Dedifferentiated amniotic fluid mesenchymal stem cell (primary cell): ENCODE results near the gene CDK12.
"Not testable (repeated sequence)": the region's sequence is repeated elsewhere in the genome, so short reads cannot be mapped to it uniquely, and the experiment has no call there.

Source experiments
- DNase-seq: peaks from one replicate; pipeline ENCODE4 v3.0.0-alpha.2; 2016; ENCODE audit errors: extremely low spot score

Gene CDK12

GRCh38 chr17:39507511-39507910 lies 46.2 kb downstream of the CDK12 start:
- DNase-seq, result no peak

GRCh38 chr17:39508987-39509386 lies 47.7 kb downstream of the CDK12 start:
- no peak for DNase-seq

- no peak for DNase-seq
Measured at GRCh38 chr17:39513309-39513708, 52.0 kb downstream of the CDK12 start.

- DNase-seq, result no peak
Measured at GRCh38 chr17:39513915-39514314, 52.6 kb downstream of the CDK12 start.

- DNase-seq, result no peak
Measured at GRCh38 chr17:39517224-39517623, 55.9 kb downstream of the CDK12 start.

- DNase-seq, result no peak
Measured at GRCh38 chr17:39525801-39526506, 64.7 kb downstream of the CDK12 start.

DNA sequence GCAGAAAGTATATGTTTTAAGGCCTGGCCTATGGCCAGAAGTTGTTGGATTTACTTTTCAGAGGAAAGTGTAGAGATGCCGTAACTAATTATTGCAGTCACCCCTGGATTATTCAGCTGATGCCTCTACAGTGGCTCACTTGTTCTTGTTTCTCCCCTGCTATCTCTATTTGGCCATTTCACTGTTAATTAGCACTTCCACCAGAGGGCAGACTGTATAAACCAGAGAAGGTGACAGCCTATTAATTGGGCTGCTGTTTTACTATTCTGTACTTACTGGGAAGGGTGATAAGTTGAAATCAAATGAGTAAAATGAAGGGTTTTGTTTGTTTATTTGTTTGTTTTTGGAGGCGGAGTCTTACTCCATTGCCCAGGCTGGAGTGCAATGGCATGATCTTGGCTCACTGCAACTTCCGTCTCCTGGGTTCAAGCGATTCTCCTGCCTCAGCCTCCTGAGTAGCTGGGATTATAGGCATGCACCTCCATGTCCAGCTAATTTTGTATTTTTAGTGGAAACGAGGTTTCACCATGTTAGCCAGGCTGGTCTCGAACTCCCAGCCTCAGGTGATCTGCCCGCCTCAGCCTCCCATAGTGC lies 66.0 kb downstream of the CDK12 start:
- no peak for DNase-seq

GRCh38 chr17:39529455-39529854 lies 68.2 kb downstream of the CDK12 start:
- DNase-seq, result no peak

DNA sequence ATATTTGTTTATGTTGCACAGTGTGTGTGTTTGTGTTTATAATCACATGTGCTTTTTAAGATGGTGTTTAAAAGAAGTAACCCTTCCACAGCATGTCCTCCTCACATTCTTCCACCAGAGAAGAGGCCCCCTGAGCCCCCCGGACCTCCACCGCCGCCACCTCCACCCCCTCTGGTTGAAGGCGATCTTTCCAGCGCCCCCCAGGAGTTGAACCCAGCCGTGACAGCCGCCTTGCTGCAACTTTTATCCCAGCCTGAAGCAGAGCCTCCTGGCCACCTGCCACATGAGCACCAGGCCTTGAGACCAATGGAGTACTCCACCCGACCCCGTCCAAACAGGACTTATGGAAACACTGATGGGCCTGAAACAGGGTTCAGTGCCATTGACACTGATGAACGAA lies 69.2 kb downstream of the CDK12 start:
- no peak for DNase-seq

GRCh38 chr17:39531252-39531651 lies 70.0 kb downstream of the CDK12 start:
- no peak for DNase-seq

DNA sequence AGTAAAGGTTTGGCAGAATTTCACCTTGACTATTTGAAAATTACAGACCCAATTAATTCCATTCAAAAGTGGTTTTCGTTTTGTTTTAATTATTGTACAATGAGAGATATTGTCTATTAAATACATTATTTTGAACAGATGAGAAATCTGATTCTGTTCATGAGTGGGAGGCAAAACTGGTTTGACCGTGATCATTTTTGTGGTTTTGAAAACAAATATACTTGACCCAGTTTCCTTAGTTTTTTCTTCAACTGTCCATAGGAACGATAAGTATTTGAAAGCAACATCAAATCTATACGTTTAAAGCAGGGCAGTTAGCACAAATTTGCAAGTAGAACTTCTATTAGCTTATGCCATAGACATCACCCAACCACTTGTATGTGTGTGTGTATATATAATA lies 72.6 kb downstream of the CDK12 start:
- DNase-seq, result no peak

DNA sequence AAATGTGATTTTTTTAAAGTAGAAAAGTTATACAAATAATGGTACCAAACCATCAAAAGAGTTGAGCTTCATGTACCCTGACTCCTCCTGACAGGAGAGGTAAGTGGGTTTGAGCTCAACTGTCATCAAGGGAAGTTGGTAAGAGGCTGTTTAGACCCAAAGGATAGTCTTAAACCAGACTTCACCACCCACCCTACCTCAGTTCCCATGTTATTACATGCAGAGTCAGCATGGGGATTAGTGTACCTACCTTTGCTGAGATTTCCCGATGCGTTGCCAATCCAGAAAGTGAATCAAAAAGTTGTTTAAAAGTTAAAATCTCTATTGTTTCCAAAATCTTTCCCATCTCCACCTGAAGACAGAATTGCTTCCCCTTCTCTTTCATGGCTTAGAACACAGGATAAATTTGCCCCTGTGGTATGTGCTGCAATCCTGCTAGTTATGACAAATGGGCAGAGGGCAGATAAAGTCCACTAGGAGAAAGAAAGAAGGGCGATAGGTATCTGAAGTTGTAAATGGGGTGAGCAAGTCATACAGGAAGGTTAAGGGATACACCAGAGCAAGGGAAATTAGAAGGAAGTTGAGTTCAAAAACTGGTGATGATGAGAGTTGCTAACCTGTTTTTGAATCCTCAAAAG lies 73.6 kb downstream of the CDK12 start:
- DNase-seq, result no peak

DNA sequence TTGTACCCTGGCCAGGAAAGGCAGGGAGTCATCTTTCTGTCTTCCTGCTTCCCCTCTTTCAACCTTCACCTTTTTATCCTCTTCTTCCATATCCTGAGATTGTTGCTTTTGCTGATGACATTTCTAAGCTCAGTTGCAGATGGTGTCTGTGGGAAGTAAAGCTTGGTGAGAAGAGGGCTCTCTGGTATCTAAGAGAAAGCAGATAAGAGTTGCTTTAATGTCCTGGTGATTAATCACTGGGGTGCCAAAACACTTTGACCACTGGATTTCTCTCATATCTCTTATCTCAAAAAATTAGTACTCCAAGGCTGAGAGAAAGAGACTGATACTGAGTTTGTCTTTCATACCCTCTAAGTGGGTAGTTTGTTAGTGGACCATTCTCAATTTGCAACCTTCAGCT lies 75.2 kb downstream of the CDK12 start:
- no peak for DNase-seq

DNA sequence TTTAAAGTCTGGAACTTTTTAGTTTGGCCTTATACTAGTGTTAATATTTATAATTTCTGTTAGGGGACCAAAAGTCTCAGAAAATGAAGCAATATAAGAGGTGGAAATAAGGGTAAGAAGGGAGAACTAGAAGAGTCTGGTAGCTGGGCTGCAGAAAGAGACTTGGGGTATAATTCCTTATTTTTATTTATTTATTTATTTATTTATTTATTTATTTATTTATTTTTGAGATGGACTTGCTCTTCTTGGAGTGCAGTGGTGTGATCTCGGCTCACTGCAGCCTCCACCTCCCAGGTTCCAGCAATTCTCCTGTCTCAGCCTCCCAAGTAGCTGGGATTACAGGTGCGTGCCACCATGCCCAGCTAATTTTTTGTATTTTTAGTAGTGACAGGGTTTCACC lies 76.1 kb downstream of the CDK12 start:
- DNase-seq, result not testable (repeated sequence)

- no peak for DNase-seq
Measured at GRCh38 chr17:39538866-39539265, 77.6 kb downstream of the CDK12 start.

GRCh38 chr17:39540611-39541010 lies 79.3 kb downstream of the CDK12 start:
- DNase-seq, result no peak

DNA sequence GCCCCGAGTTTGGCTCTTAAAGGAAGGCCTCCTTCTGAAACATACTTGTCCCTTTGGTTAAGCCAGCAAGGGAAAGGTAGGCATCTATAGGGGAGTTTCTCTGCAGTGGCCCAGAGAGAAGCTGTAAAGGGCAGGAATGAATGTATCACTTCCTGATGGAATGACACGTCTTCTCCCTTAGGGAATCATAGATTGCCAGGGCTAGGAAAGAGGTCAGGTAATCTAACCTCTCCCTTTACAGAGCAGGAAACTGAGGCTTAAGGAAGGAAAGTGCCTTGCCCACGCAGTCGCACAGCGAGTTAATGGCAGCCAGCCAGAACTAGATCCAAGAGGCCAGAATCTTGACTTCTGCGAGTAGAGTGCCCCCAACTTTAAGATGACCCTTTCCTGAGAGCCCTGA lies 80.4 kb downstream of the CDK12 start:
- DNase-seq, result no peak

DNA sequence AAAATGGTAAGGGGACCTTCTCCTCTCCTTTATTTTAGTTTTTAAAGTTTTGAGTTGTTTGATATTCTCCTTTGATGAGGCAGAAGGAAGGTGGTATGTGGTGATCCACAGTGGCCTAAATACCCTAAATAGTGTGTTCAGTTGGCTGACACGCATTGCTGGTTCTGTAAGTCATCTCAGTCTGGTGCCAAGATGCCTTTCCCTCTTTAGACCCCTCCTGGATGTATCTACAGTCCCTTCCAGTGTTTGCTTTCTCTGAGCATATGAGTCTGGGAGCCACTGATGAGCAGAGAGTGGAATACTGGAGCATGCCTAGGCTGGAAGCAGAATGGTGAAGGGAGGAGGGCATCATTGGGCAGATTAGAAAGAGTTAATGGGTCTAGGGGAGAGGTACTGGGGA lies 81.9 kb downstream of the CDK12 start:
- no peak for DNase-seq

DNA sequence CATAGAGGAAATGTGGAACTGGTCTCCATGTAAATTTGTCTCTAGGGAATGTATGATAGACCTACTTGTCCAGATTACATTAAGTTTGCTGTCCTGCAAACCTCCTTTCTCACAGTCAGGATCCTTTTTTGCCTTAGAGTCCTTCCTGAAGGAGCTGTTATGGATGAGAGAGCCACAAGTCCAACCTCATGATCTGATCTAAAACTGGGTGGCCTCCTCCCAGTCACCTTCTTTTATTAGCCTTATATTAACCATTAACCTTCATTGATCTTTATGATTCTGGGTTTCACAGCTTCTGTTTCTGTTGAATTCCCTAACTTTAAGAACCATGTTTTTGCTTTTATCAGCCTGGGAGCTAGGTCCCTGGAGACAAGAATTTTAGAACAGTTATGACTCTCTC lies 82.4 kb downstream of the CDK12 start:
- DNase-seq, result no peak

- DNase-seq, result not testable (repeated sequence)
Measured at GRCh38 chr17:39544361-39544760, 83.1 kb downstream of the CDK12 start.

GRCh38 chr17:39547713-39548478 lies 86.6 kb downstream of the CDK12 start:
- DNase-seq, result no peak

DNA sequence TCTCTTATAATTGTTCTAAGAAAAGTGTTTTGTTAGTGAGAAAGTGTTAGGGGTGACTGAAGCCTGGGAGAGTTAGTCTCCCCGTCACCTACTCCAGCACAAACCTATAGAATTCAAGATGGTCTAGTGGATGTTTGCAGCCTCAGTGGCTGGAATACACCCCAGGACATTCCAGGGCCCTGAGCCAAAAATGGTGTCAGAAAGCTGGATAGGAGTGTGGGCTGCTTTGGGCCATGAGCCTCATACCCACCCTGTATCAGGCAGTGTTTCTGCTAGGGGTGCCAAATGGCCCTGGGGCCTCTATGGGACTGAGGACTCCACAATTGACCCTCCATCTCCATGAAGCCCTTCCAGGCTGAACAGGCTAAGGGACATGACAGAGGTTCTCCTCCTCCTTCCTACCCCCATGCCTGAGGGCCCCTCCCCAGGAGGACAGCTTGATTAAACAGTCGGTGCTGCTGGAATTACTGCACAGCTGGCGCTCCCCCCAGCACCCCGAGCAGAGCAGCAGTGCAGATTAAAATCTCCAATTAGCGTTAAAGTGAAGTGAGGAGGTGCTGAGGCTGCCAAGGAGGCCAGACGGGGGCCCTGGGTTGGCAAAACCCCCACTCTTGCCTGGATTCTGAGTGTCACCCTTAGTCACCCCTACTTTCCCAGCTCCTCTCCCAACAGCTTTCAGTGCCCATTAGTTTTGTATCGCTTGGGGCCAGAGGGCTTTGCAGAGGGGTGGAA lies 87.4 kb downstream of the CDK12 start:
- DNase-seq, result no peak
